GM21825 (cell line): ENCODE measurements around the gene MRPS10.
"Not testable (repeated sequence)": the region's sequence is repeated elsewhere in the genome, so short reads cannot be mapped to it uniquely, and the experiment has no call there.

ENCODE experiments used
- ATAC-seq: cut with Tn5 transposase; IDR thresholded peaks from one replicate; pipeline ENCODE4 v1.9.1; 2021; ENCODE audit warnings: mild to moderate bottlenecking, moderate library complexity; ENCODE audit not compliant: unreplicated experiment

Gene MRPS10

DNA sequence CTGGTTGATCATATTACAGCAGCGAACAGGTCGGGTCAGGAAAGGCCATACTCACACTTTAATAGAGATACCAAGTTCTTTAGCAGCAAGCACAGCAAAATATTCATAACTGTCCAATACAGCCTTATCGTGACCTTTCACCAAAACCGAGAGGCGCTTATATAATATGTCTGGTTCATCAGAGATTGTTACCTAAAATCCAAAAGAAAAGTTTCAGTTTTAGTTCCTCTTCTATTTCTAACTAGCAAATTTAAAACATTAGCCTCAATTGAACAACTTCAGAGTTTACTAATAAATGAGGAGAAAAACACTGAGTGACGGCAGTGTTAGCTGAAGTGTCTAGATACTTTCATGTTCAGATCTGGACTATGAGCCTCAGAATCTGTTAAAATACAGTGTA is 5.9 kb downstream of the MRPS10 start:
- no peak for ATAC-seq

- no peak for ATAC-seq
Measured at GRCh38 chr6:42210551-42210950, 7.1 kb downstream of the MRPS10 start.

DNA sequence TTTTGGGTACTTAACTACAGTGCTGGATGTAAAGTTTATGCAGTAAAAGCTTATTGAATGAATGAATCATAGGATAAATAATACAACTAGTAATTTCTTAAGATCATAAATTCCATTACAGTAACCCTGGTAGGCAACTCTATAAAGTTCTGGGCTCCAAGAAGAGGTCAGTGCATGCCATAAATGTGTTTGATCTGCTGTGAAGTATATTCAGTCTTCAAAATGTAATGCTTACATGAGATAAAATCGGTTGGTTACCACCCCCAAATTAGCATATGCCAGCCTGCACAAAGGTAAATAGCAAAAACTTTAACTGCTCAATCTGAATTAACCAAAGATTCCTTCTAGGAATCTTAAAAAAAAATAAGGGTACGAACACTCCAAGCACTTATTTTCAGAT is 10.1 kb downstream of the MRPS10 start:
- not testable (repeated sequence) for ATAC-seq

GRCh38 chr6:42204768-42205282 is 12.8 kb downstream of the MRPS10 start:
- no peak for ATAC-seq

DNA sequence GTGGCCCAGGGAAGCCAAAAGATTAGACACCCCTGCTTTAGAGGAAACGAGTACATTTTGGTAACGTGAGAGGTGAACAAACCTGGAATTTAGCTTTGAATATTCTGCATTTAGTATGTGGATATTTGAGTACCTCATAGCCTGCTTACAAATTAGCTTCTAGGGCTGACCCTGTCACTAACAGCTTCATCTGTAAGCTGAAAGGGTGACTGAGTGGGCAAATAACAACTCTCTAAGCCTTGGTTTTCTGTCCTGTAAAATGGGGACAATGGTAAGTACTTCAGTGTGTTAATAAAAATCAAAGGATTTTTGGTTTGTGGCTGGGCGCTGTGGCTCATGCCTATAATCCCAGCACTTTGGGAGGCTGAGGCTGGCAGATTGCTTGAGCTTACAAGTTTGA is 14.5 kb downstream of the MRPS10 start:
- no peak for ATAC-seq

DNA sequence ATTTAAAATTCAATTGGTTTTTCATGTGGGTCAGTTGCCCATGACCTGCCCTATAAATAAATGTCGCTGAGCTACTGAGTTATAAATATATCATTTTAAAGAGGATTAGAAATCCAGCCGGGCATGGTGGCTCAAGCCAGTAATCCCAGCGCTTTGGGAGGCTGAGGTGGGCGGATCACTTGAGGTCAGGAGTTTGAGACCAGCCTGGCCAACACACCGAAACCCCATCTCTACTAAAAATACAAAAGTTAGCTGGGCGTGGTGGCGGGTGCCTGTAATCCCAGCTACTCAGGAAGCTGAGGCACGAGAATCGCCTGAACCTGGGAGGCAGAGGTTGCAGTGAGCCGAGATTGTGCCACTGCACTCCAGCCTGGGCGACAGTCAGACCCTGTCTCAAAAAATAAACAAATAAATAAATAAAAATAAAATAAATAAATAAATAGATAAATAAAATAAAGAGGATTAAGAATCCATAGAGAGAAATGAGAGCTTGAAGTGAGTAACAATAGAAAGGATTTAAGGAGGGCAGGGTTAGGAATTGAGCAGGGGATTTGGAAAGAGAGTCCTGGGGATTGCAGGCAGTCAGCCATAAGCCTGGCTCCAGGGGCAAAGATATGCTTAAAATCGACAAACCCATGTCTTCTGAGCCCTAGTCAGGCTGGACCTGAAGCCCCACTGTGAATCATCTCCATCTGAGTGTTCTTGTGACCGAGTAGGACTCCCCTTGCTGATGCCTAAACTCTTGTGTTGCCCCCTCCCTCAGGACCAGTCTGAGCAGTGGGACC is 15.3 kb downstream of the MRPS10 start:
- not testable (repeated sequence) for ATAC-seq

DNA sequence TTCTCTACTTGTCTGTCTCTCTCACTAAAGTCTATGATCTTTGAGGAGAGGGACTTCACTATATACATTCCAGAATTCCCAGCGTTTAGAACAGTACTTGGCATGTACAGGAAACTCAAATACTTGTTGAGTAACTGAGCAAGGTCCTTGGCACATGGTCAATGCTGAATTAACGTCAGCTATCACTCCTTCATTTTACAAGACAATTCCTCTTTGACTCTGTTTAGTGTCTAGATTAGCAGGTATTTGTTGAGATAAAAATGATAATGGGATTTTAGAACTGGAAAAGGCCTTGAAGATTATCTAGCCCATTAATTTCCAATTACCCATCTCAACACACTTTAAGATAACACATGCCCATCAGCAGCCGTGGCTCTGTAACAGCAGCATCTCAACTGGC is 16.3 kb downstream of the MRPS10 start:
- ATAC-seq: no peak

DNA sequence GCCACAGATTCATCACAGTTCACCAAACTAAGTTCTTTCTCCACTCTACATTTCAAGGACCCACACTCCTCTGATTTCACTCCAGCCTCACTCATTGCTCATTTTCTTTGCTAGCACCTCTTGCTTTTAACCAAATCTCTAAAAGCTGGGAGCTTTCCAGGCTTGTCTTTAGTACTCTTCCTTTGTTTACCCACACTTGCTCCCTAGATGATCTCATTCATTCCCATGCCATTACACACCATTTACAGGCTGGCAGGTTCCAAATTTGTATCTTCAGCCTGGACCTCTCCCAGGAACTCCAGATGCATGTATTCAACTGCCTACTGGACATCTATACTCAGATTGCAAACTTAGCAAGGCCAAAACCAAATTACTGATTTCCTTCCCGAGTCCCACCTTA is 17.6 kb downstream of the MRPS10 start:
- no peak for ATAC-seq

- ATAC-seq: no peak
Measured at GRCh38 chr6:42199106-42199981, 18.3 kb downstream of the MRPS10 start.

GRCh38 chr6:42197555-42198362 is 19.9 kb downstream of the MRPS10 start:
- ATAC-seq: no peak

DNA sequence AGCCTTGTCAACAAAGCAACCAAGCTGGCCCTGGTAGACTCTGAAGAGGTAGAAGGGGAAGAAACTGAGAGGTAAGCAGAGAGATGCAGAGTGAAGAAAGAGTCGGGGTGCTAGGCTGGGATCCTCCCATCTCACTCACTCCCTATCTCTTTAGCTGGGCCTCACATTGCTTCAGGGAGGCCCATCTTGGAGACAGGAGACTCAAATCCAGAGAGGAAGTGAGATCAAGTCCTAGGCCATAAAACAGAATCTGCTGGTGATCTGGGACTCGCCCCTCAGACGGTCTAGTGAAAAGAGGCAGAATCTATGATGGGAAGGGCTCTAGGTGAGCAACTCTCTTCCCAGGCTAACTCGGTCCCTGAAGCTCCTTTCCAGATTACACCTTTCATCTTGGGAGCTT is 22.2 kb downstream of the MRPS10 start:
- no peak for ATAC-seq

DNA sequence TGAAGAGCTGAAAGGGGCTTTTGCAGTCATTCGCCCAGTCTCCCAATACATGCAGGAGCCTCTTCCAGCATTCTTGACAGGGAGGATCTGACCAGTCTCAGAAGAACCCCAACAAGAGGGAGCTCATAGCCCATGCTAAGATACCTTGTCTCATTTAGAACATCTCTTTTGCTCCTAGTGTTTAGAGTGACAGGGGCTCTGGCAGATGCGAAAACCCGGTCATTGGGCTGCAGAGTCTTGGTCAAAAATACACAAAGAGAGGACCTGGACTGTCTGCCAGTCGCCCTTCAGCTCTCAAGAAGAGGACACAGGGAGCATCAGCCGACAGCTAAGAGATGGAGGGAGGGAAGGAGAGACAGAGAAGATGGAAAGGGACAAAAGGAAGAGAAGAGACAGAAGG is 23.6 kb downstream of the MRPS10 start:
- no peak for ATAC-seq

DNA sequence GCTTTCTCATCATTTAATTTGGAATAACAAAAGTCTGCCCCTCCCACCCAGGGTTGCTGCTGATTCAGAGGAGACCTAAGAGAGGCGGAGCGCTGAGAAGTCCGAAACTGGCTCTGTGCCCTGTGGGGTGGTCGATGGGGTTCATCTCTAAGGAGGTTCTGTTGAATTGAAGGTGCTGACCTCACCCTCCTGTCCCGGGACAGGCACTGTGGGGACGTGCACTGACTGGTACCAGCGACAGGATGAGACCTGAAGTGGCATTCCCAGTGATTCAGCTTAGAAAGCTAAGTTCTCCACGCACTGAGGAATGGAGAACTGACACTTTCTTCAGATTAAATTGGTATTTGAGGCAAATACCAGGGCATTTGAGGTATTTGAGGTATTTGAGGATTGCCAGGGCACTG is 24.2 kb downstream of the MRPS10 start:
- ATAC-seq: no peak

DNA sequence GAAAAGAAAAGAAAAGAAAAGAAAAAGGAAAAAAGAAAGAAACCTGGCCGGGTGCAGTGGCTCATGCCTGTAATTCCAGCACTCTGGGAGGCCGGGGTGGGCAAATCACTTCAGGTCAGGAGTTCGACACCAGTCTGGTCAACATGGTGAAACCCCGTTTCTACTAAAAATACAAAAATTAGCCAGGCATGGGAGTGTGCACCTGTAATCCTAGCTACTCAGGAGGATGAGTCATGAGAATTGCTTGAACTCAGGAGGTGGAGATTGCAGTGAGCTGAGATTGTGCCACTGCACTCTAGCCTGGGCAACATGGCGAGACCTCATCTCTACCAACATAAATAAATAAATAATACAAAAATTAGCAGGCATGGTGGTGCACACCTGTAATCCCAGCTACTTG is 25.3 kb downstream of the MRPS10 start:
- ATAC-seq: not testable (repeated sequence)

GRCh38 chr6:42190554-42191183 is 27.0 kb downstream of the MRPS10 start:
- no peak for ATAC-seq

GRCh38 chr6:42188406-42188805 is 29.3 kb downstream of the MRPS10 start:
- no peak for ATAC-seq

- ATAC-seq: no peak
Measured at GRCh38 chr6:42185597-42185996, 32.1 kb downstream of the MRPS10 start.

DNA sequence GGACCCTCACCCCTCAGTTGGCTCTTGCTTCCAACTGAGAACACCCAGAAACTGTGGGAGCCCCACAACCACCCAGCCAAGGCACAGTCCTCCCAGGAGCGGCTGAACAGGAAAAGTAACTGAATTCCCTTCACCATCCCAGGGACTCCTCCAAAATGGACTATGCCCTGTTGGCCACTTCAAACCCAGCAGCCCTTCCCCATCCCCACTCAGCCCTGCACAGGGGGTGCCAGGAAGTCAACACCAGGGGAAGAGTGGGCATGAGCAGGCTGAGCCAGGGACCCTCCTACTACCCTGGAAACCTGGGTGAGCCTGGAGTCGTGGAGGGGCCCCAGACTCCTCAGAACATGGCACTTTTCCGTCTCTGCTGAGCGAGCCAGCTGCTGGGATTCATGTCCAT is 33.2 kb downstream of the MRPS10 start:
- no peak for ATAC-seq

DNA sequence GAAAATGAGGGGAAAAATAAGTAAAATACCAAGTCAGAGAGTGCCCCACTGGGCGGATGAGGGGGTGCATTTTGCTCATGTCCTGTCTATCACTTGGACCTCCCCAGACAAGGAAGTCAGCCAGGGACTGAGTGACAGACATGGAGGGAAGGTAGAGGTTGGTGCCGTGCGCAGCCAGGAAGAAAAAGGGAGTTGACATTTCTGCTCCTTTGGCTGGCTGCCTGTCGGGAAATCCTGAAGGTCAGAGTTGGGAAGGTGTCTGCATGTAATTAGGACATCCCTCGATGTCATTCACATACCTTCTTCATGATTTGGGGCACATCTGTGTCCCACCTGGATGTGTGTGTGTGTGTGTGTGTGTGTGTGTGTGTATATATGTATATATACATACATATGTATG is 35.6 kb downstream of the MRPS10 start:
- no peak for ATAC-seq

DNA sequence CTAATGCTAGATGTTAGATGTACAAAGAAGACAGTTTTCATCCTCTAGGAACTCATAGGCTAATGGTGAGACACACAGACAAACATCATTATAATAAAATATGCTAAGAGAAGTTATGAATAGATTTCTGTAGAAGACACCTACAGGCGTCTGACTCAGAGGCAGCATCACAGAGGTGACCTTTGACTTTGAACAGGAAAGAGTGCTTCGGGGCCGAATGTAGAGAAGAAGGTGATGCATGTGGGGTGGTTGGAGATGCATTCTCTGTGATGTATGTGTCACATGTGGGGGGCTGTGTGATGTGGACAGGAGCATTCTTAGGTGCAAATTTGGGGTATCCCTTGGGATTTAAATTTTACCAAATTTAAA is 37.7 kb downstream of the MRPS10 start:
- ATAC-seq: no peak
